NCI-H460 (cell line): ENCODE results near the gene XYLT2. TPM values are rescaled to one million over a fixed set of nuclear protein-coding genes. Genes with fewer than 3 reads are reported as not detected.
"Not testable (repeated sequence)": the region's sequence is repeated elsewhere in the genome, so short reads cannot be mapped to it uniquely, and the experiment has no call there.

Experiments
- DNase-seq: peaks from one replicate; pipeline ENCODE4 v3.0.0-alpha.2; 2016; ENCODE audit warnings: low read depth; ENCODE audit errors: extremely low read depth
- total RNA-seq: library from RNA; depleted of rRNA; stranded (reverse); fragments of >200 nt; shearing (Covaris generic); gene quantifications from 2 replicates; pipeline ENCODE4 v1.2.3, GENCODE V29; 2014

XYLT2 gene
- total RNA-seq, 1 experiment from 2014 or later = 21.0 TPM

DNA sequence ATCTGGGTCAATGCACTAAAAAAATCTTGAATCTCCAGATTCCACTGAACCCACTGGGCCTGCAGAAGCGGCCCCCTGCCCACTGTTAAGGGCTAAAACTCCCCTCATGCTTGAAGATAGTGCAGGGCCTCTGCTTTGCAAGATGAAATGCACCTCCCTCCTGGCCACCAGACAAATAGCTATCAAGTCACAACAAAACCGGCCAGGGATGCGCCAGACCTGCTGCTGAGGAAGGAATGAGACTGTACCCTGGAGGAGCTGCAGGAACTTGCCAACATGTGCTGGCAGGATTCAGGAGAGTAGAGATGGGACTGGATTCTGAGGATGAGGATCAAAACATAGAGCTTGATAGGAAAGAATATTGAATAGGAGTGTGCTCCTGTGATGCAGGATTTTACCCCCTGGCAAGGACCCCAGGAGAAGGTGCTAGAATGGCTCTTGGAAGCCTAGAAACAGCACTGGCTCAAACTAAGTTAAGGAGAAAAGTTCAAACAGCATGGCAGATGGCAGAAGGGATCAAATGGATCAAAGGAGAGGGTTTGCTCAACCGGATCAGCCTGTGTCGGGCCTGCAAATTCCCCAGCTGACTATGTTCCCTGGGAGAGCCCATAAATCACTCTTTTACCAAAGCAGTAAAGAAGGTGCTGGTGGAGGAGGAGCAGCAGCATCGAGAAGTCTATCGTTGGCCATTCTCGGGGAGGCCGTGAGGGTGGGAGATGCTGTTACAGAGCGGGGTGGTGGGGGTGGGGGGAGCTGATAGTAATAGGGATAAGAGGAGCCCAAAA is 27.2 kb upstream of the XYLT2 start:
- DNase-seq = no peak

DNA sequence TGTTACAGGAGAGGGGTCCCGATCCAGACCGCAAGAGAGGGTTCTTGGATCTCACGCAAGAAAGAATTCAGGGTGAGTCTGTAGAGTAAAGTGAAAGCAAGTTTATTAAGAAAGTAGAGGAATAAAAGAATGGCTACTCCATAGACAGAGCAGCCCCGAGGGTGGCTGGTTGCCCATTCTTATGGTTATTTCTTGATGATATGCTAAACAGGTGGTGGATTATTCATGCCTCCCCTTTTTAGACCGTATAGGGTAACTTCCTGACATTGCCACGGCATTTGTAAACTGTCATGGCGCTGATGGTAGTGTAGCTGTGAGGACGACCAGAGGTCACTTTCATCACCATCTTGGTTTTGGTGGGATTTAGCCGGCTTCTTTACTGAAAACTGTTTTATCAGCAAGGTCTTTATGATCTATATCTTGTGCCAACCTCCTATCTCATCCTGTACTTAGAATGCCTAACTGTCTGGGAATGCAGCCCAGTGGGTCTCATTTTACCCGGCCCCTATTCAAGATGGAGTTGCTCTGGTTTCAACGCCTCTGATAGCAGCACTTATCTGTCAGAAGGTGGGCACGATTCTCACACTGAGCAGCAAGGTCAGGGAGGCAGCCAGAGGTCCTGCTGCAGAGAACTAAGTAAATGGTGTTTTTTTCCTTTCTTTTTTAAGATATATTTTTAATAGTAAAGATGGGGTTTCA is 26.5 kb upstream of the XYLT2 start:
- DNase-seq = no peak

DNA sequence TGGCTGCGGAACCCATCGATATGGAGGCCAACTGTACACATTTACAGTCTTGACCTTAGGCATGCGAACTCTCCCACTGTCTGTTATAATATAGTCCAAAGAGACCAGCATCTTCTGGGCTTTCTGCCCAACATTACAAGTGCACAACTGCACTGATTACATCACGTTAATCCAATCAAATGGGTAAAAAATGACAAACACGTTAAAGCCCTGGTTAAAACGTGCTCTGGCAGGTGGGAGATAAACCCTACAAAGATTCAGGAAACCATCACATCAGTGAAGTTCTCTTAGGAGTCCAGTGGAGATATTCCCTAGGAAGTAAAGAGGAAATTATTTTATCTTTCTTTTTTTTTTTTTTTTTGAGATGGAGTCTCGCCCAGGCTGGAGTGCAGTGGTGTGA is 23.7 kb upstream of the XYLT2 start:
- no peak for DNase-seq

DNA sequence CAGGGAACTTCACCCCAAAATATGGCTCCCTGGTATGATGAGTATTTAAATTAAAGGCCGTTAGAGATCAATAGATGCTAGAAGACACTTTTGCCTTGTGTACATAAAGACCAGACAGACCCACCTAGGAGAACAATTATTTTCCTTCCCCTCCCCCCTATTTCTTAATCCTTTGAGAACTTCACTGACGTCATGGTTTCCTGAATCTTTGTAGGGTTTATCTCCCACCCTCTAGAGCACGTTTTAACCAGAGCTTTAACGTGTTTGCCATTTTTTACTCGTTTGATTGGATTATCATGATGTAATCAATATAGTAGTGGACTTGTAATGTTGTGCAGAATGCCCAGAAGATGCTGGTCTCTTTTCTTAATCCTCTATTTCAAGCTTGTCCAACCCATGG is 22.9 kb upstream of the XYLT2 start:
- no peak for DNase-seq

DNA sequence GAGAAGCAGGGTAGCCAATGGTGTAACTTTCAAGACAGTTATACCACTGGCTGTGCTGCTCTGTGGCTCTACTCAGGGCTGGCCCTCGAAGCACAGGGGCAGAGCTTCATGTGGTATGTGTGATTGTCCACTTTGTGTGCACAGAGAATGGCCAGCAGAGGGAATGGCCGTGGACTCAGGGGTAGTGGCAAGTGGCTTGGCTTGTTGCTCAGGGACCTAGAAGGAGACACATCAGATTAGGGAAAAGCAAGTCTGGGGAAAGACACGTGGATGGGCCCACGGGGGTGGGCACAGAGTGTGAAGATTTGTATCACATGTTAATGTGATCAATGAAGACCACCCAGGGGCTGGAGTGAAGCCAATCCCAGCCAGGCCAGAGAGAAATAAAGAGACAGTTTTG is 20.0 kb upstream of the XYLT2 start:
- DNase-seq = no peak

DNA sequence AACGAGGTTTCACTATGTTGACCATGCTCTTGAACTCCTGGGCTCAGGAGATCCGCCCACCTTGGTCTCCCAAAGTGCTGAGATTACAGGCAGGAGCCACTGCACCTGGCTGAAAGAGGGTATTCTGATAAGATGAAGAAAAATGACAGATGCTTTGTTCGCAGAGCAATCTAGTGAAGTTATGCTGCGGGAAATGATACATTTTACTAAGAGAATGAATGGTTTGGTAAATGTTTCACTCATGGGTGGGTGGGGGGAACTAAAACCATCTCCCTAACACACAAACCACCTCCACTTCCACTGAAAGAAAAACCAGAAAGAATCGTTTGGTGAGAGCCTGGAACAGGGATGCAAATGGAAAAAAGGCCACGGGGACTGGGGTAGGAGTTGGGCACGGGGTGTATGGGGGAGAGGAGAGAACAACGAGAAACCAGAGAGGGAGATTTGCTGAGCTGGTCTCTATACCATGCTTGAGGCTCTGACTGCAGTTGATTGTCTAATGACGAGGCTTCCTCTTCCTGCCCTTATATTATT is 19.0 kb upstream of the XYLT2 start:
- no peak for DNase-seq

DNA sequence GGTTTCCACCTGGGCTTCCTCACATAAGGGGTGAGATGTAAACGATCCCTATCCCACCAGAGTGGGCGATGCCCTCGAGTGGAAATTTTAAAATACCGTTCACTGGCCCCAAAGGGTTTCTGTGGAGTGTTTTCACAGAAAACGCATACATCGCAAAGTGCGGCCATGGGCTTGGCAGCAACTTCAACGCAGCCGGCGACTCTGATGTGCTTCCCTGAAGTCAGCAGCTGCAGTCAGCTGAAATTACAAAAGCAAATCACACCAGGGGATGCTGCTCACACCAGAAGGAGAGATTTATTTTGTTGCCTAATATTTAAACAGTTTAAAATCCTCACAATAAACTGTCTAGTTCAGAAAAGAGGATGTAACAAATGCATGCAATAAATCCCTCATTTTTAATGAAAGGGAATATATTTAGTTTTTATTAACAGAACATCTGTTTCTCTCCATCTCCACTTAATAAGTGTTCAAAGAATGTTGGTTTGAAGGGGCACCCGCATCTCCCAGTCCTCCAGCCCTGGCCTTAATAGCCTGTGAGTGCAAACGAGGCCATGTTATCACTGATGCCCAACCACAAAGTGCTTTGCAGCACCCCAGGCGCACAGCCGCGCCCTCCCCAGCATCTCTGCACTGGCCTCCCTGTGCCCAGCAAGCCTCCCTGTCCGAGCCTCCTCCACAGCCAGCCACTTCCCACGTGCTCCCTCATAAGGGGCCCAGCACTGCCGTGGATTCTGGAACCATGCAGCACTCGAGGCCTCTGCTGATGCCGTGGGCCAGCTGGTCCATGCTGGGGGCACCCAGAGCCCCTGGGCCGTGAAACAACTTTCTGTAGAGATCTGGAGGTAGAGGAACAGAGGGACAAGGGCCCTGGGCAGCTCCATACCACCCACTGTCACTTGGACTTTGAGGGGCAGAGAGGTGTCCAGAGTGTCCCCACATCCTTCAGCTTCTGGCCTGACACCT is 17.3 kb upstream of the XYLT2 start:
- no peak for DNase-seq

DNA sequence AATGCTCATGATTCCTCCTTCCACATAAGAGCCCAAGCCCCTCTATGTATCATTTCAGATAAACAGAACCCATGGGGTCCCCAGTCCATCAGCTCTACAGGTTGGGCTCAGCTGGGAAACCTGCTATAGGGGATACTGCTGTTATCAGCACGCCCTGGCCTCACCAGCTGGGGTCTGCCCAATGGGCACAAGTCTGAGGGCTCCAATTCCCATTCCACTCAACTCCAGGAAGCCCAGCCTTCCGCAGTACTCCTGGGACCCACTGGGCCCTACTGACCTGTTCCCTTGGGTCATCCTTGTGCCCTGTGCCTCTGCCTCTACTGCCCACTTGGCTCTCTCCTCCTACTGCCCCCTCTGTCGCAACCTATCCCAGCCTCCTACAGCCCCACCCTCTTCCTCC is 16.2 kb upstream of the XYLT2 start:
- no peak for DNase-seq

DNA sequence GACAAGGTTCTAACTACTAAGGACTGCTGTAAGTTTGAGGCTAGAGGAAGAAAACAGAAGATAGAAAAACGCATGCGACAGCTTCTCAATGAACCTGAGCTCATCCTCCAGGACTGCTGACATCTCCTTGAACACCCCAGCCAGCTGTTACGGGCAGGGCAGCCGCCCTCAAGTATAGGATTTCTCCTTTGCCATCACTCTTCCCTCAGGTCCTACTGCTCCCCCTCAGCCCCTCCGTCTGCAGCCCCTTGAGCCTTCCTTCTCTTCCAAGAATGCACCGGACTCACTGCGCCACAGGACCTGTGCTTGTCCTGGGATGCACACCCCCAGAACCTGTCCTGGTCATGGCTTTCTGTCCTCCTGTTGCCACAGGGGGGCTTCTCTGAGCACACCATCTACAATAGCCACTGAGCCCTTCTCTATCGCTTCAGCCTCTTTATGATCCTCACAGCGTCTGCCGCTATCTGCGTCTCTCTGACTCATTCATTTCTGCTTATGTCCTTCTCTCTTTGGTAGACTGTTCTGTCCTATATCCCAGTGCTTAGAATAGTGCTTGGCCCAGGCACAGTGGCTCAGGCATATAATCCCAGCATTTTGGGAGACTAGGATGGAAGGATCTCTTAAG is 15.7 kb upstream of the XYLT2 start:
- DNase-seq = no peak

DNA sequence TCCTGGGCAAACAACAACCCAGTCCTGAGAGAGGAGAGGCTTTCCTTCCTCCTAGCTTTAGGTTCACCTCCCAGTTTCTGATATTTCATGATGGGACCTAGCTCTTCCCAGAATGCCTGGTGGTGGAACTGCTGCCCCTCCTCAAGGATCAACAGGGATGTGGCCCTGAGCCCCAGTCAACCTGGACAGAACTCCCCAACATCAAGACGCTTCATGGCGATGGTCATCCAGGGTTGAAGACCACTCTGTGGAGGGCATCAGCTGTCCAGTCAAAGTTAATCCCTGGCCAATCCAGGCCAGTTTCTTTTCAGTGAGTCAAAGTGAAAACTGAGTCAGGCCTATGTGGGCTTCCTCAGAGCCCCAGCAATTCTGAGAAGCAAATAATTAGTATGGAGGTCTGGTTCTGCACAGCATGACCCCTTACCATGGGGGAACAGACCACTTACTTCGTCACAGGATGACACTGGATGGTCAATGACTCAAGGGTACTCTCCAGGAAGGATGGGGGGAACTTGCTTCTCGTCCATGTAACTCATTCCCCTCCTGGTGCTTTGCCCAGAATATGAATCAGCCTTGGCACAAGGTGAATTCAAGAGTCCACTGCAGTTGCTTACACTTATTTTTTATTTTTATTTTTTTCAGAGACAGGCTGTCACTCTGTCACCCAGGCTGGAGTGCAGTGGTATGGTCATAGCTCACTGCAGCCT is 14.7 kb upstream of the XYLT2 start:
- DNase-seq = no peak

DNA sequence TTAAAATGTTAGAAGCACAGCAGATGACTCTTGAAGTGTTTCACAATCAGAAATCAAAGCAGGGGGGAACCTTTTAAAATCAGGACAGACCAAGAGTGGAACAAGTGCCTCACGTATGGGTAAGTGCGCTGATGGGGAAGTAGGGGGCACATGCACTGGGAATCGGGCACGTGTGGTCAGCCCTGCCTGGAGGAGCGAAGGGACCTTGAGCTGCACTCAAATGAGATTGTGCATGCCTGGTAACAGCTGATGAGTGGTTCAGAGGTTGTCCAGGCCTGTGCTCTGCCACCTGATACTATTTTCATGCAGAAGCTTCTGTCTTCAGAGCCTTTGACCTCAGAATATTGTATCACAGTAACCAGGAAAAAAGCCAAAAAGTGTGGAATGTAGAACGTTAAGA is 13.7 kb upstream of the XYLT2 start:
- DNase-seq = no peak

DNA sequence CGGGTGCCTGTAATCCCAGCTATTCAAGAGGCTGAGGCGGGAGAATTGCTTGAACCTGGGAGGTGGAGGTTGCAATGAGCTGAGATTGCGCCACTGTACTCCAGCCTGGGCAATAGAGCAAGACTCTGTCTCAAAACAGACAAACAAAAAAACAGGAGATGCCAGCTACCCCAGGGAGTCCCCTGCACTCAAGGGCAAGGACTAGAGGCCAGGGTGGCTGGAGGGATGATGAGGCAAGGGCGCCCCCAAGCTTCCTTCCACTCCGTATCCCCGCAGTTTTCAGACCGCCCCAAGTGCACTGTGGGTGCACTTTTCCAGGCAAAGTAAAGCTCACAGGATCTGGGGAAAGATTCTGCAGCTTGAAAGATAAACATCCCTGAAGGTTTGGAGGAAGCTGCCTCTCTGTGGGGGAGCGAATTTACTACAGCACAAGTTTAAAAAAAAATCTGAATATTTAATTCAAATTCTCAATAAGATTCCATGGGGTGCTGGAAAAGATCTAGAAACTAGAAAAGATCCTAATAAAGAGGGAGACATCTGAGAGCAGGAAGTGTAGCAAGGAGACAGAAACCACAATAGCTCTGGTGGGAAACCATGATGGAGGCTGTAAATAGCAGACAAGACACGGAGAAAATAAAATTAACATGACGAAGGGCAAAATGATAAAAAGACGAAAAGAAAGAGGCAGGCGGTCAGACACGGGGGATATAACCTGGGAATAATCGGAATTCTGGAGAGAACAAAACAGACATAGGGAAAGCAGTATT is 12.5 kb upstream of the XYLT2 start:
- not testable (repeated sequence) for DNase-seq

DNA sequence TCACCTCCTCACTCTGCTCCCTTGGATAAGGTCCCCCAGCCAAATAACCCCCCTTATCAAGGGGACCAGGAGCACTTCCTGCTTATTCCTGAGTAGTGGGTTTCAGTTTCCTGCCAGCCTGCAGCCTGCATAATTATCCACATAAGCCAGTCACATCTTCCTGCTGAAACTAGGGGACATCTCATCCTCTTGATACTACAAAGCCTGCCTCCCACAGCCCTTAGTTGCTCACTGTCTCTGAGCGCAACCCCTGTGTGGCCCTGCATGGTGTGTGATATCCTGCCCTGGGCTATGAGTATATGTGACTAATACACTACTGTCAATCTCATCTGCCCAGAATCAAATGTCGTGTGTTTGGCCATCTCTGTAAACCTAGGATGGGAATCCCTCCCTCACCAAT is 8.0 kb upstream of the XYLT2 start:
- DNase-seq = no peak

DNA sequence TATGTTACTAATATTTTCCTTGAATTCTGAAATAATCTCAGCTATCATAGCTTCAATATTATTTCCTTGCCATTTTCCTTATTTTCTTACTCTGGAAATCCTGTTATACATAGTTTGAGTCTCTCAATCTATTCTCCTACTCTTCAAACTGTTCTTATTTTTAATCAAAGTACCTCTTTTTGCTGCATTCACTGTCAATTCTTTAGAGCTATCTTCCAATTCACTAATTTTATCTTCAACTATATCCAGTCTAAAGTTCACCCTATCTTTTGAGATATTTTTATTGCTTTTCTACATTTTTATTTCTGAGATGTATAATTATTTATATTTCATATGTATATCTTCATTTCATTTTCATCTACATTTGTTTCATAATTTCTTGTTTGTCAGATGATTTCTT is 7.3 kb upstream of the XYLT2 start:
- no peak for DNase-seq

DNA sequence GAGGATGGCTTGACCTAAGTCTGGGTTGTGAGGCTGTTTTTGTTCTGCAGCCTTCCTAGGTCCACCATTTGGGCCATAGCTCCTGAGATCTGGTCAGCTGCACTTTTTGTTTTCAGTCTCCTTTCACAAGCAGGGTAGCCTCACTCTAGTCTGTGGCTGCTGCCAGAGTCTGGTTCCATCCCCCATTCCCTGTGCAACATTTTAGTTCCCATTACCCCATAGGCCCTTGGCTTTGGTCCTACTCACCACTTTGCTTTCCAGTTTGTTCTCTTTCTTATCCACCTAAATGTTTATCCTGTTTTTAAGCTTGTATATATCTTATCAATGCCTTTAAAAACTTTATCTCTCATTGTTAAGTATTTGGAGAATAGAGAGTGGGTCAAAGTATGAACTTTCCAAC is 6.5 kb upstream of the XYLT2 start:
- DNase-seq = no peak

DNA sequence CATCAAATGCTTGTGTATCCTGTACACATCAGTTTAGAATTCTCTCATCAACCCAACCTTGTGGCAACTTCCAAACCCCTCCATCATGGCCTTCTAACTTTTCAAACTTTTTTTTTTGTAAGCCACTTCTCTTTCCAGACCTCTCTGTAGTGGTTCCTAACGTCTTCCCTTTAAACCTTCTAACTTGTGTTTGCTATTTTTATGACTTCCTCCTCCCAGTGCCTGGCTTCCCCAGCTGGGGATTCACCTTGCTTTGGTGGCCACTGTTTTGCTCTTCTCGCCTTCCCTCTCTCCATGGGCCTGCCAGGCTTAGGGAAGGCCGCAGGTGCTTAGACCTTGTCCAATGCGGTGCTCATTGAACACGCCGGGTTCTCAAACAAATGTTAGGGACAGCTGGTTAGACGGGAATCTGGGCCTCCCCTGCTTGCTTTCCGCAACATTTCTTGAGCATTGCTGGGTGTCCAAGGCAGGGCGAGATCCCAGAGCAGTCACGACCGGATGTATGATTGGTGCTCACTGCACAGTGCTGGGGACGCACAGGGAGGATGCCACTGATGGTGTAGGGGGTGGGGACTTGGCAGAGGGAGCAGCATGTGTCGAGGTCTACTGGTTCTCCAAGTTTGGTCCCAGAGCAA is 1.1 kb upstream of the XYLT2 start:
- DNase-seq = no peak

DNA sequence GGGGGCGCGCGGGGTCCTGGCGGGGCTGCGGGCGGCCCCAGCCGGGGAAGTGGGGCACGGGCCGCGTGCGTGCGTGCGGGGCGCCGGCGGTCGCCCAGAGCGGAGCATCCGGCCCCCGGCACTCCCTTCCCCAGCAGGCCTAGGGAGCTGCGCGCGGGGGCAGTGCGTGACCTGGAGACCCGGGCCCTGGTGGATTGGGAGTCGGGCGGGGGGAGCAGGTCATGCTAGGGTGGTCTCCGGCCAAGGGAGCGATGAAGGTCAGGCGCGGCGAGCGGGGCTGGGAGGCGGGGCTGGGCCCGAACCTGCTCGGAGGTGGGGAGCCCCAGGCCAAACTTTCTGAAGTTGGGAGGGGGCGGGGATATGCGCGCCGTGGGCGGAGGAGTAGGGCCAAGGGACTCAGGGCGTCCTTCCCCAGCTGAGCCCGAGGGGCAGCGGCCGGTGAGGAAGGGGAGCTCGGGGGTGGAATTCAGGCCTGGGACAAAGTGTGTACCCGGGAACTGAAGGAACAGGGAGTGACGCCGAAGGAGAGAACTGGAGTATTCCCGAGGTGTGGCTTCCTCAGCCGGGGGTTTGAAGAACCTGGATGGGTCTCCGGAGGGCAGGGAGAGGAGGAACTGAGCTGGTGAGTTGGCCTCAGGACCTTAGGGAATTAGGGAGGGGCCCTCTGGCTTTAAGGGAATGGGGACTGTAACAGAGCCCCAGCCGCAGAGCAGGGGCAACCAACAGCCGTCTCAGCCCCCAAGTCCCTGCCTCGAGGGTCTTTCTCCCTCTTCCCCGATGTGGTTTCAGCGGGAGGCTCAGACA is 589 bp downstream of the XYLT2 start:
- DNase-seq = peak; percentile 18
